PC-3 (cell line): ENCODE results near the gene CHKA. TPM values are rescaled to one million over a fixed set of nuclear protein-coding genes. Genes with fewer than 3 reads are reported as not detected.

Experiments
- ATAC-seq: fragments of 200-7000 bp; cut with Tn5 transposase; 2 replicates; pipeline ENCODE4 v1.9.1; 2020; ENCODE audit warnings: mild to moderate bottlenecking, moderate library complexity
- BruUV-seq: library from RNA; stranded (reverse); fragments of 400-500 nt; replicated peaks from 2 replicates; lab custom pipeline; 2021; lab: Mats Ljungman, UMichigan
- CTCF ChIA-PET: fragments of 300-600 bp; sonication (Branson Sonifier 250); formaldehyde crosslinking; loops from one replicate; lab custom pipeline; 2022; ENCODE audit warnings: antibody characterized with exemption; lab: Charles Lee
- POLR2A ChIA-PET: fragments of 300-600 bp; sonication (Branson Sonifier 250); formaldehyde crosslinking; loops from one replicate; lab custom pipeline; 2022; ENCODE audit warnings: antibody characterized with exemption; ENCODE audit not compliant: unreplicated experiment; lab: Charles Lee
- DNase-seq: peaks from one replicate; pipeline ENCODE4 v3.0.0-alpha.2; 2015
- H2AFZ ChIP-seq: fragments of 300-600 bp; sonication (generic); 2 replicates; pipeline ENCODE4 v1.6.0; 2016; ENCODE audit warnings: antibody characterized with exemption, low read length
- H3F3A ChIP-seq: fragments of 300-600 bp; sonication (generic); one replicate; pipeline ENCODE4 v1.6.0; 2017; ENCODE audit warnings: antibody characterized with exemption, low read length, control low read depth, mild to moderate bottlenecking; ENCODE audit not compliant: unreplicated experiment
- H3K27ac ChIP-seq: fragments of 300-600 bp; sonication (generic); 2 replicates; pipeline ENCODE4 v1.5.1; 2016; ENCODE audit warnings: mild to moderate bottlenecking, low read length
- H3K27me3 ChIP-seq: fragments of 300-600 bp; sonication (generic); 2 replicates; pipeline ENCODE4 v1.6.1; 2016; ENCODE audit warnings: low read length, mixed read lengths
- H3K36me3 ChIP-seq: fragments of 300-600 bp; sonication (generic); 2 replicates; pipeline ENCODE4 v1.6.1; 2016; ENCODE audit warnings: low read depth, mixed run types, low read length, mixed read lengths
- H3K4me1 ChIP-seq: fragments of 300-600 bp; sonication (generic); 2 replicates; pipeline ENCODE4 v1.5.1; 2016; ENCODE audit warnings: low read length; ENCODE audit not compliant: insufficient read depth
- H3K4me2 ChIP-seq: fragments of 300-600 bp; sonication (generic); 2 replicates; pipeline ENCODE4 v1.6.0; 2016; ENCODE audit warnings: low read length
- H3K4me3 ChIP-seq: fragments of 300-600 bp; sonication (generic); 2 replicates; pipeline ENCODE4 v1.5.1; 2016; ENCODE audit warnings: mild to moderate bottlenecking, low read length, mixed read lengths
- H3K79me2 ChIP-seq: fragments of 300-600 bp; sonication (generic); 2 replicates; pipeline ENCODE4 v1.6.1; 2017; ENCODE audit warnings: low read length, mixed read lengths
- H3K9ac ChIP-seq: fragments of 300-600 bp; sonication (generic); 2 replicates; pipeline ENCODE4 v1.6.0; 2016; ENCODE audit warnings: mild to moderate bottlenecking, low read length
- H3K9me2 ChIP-seq: fragments of 300-600 bp; sonication (generic); replicated peaks from 2 replicates; pipeline ENCODE4 v1.6.1; 2016; ENCODE audit warnings: mixed run types, low read length, mixed read lengths
- H3K9me3 ChIP-seq: fragments of 300-600 bp; sonication (generic); 2 replicates; pipeline ENCODE4 v1.6.1; 2016; ENCODE audit warnings: low read length, mixed read lengths
- H4K20me1 ChIP-seq: fragments of 300-600 bp; sonication (generic); 2 replicates; pipeline ENCODE4 v1.6.1; 2016; ENCODE audit warnings: low read length, mixed read lengths
- CTCF ChIP-seq: fragments of 300-600 bp; sonication (generic); conservative IDR thresholded peaks from 2 replicates; pipeline ENCODE4 v1.5.1; 2017; ENCODE audit warnings: antibody characterized with exemption, low read depth, mild to moderate bottlenecking, low read length
- EZH2 ChIP-seq: fragments of 300-600 bp; sonication (generic); IDR thresholded peaks from one replicate; pipeline ENCODE4 v1.6.1; 2017; ENCODE audit warnings: antibody characterized with exemption, mild to moderate bottlenecking, low read length; ENCODE audit not compliant: unreplicated experiment
- EZH2phosphoT487 ChIP-seq: fragments of 300-600 bp; sonication (generic); IDR thresholded peaks from 2 replicates; pipeline ENCODE4 v1.6.1; 2018; ENCODE audit warnings: mild to moderate bottlenecking, antibody characterized with exemption, low read length, borderline replicate concordance
- intact Hi-C: fragments of 100-400 bp; cut with micrococcal nuclease; formaldehyde crosslinking; loops from 2 replicates; pipeline ENCODE4 v1.9.0; 2023
- total RNA-seq: library from RNA; depleted of rRNA; stranded (reverse); fragments of >200 nt; gene quantifications from 2 replicates; pipeline ENCODE4 v1.2.3, GENCODE V29; 2014

The CHKA gene
- total RNA-seq, 1 experiment from 2014 or later = 57.5 TPM

- Histone ChIP-seq H3K9me2 (no peaks in the 10 kb centered on the region), H3K9ac (no peak overlapping the region), H3K79me2 (no peaks in the 10 kb centered on the region), H3K36me3 (peaks cover 2% of the 10 kb centered on the region; the same call in 1 of the 2 replicates), H3K9me3 (no peaks in the 10 kb centered on the region), H3K4me1 (peaks cover 35% of the 10 kb centered on the region), H2AFZ (no peak overlapping the region), H3K4me2 (no peak overlapping the region), H3K27me3 (no peaks in the 10 kb centered on the region), H4K20me1 (no peaks in the 10 kb centered on the region), H3K4me3 (no peak overlapping the region), H3F3A (no peaks in the 10 kb centered on the region), H3K27ac (no peak overlapping the region)
- BruUV-seq = no TSS peak
- ChIA-PET POLR2A (interaction anchor here (0.9 kb wide), 1 partner anchor 10 kb away, joined by 3 read pairs; no protein-coding TSS in a partner anchor), CTCF (no interaction called here)
- ATAC-seq = no peak
- no peak for DNase-seq
- no peak for TF ChIP-seq EZH2phosphoT487
- TF ChIP-seq CTCF = no peak
- no peak for TF ChIP-seq EZH2
- intact Hi-C loops = loop anchor here (10.0 kb wide), 1 partner anchor 195 kb away; the partner anchor contains the start of gene KMT5B
Measured at GRCh38 chr11:68019486-68019885, 101.7 kb downstream of the CHKA start.

- Histone ChIP-seq H3K79me2 (no peaks in the 10 kb centered on the region), H3K9ac (no peak overlapping the region), H3K9me2 (no peaks in the 10 kb centered on the region), H3F3A (peaks cover 4% of the 10 kb centered on the region), H3K4me2 (no peak overlapping the region), H3K27me3 (no peaks in the 10 kb centered on the region), H3K27ac (no peak overlapping the region), H4K20me1 (no peaks in the 10 kb centered on the region), H3K36me3 (no peaks in the 10 kb centered on the region), H3K4me3 (no peak overlapping the region), H3K4me1 (peaks cover 42% of the 10 kb centered on the region), H3K9me3 (no peaks in the 10 kb centered on the region), H2AFZ (no peak overlapping the region)
- DNase-seq (no peak), ATAC-seq (no peak)
- BruUV-seq = no TSS peak
- ChIA-PET CTCF (no interaction called here), POLR2A (interaction anchor here (0.9 kb wide), 1 partner anchor 9 kb away, joined by 3 read pairs; no protein-coding TSS in a partner anchor)
- no peak for TF ChIP-seq CTCF
- TF ChIP-seq EZH2phosphoT487 = no peak
- TF ChIP-seq EZH2 = no peak
- intact Hi-C loops = loop anchor here (10.0 kb wide), 1 partner anchor 196 kb away; the partner anchor contains the start of gene KMT5B
Measured at GRCh38 chr11:68018730-68019190, 102.4 kb downstream of the CHKA start.

GRCh38 chr11:68017980-68018729 is 103.0 kb downstream of the CHKA start:
- no peaks in the 10 kb centered on the region for H3K27me3 ChIP-seq
- no peaks in the 10 kb centered on the region for H3K9me3 ChIP-seq
- BruUV-seq = no TSS peak
- H3K4me2 ChIP-seq = no peak overlapping the region
- H4K20me1 ChIP-seq = no peaks in the 10 kb centered on the region
- ChIA-PET POLR2A (no interaction called here), CTCF (no interaction called here)
- peaks cover 8% of the 10 kb centered on the region for H3F3A ChIP-seq
- H3K4me1 ChIP-seq = peaks cover 48% of the 10 kb centered on the region
- H3K9ac ChIP-seq = no peak overlapping the region
- no peaks in the 10 kb centered on the region for H3K36me3 ChIP-seq
- ATAC-seq (no peak), DNase-seq (no peak)
- no peak overlapping the region for H3K27ac ChIP-seq
- no peak overlapping the region for H3K4me3 ChIP-seq
- no peak overlapping the region for H2AFZ ChIP-seq
- H3K9me2 ChIP-seq = no peaks in the 10 kb centered on the region
- H3K79me2 ChIP-seq = no peaks in the 10 kb centered on the region
- no peak for TF ChIP-seq CTCF
- TF ChIP-seq EZH2phosphoT487 = no peak
- TF ChIP-seq EZH2 = no peak
- intact Hi-C loops = loop anchor here (10.0 kb wide), 1 partner anchor 197 kb away; the partner anchor contains the start of gene KMT5B
